NCI-H526 treated with DMSO at 0.1 percent for 48 hours (cell line): Measurements from ENCODE around the gene ZNF232.
"Not testable (repeated sequence)": the region's sequence is repeated elsewhere in the genome, so short reads cannot be mapped to it uniquely, and the experiment has no call there.

Source experiments
- DNase-seq: peaks from one replicate; lab custom pipeline; 2025; lab: John Stamatoyannopoulos, UW

Gene ZNF232

DNA sequence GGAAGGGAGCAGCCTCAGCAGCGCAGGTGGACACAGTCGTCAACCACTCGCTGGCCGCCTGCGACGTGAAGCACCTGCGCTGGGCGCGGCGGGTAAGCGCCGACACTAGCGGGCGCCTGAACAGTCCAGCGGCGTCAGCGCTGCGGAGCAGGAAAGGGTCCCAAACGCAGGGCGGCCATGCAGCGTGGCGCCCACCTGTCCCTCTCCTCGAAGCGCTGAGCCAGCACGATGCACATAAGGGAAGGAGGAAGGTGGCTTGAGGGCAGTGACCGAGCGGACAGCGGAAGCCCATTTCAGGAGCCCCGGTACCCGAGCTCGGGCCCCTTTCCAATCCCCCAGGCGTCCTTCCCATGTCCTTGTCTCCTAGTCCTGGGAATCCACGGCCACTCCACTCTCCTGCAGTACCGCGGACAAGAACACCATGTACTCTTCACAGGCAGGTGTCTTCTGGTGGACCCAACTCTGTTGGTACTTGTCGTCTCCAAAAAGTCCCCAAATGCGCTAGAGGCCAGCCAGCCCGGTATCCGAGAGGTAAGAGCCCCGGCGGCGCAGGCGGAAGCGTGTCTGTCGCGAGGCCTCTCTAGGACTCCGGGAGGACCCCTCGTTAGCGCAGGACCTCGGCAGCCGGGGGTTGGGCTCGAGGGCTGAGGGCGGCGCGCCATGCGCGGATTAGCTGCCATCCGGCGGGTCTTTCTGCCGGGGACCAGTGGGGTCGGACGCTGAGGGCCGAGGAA, 14.4 kb downstream of the ZNF232 start:
- DNase-seq: peak; percentile 63

DNA sequence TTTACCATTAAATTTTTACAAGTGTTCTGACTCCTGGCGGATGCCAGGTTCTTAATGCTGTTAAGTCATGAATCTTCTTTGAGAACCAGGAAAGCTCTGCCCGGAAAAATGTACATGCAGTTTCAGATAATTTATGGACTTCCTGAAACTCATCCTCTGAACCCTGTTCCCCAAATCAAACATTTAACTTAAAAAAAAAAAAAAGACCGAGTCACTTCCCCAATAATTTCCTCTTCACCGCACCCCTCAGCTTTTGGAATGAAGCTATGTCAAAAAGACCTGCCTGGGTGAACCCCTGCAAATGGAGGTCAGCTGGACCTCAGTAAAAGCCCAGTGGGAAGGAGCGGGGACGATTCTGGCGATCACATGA, 15.0 kb downstream of the ZNF232 start:
- DNase-seq: no peak

DNA sequence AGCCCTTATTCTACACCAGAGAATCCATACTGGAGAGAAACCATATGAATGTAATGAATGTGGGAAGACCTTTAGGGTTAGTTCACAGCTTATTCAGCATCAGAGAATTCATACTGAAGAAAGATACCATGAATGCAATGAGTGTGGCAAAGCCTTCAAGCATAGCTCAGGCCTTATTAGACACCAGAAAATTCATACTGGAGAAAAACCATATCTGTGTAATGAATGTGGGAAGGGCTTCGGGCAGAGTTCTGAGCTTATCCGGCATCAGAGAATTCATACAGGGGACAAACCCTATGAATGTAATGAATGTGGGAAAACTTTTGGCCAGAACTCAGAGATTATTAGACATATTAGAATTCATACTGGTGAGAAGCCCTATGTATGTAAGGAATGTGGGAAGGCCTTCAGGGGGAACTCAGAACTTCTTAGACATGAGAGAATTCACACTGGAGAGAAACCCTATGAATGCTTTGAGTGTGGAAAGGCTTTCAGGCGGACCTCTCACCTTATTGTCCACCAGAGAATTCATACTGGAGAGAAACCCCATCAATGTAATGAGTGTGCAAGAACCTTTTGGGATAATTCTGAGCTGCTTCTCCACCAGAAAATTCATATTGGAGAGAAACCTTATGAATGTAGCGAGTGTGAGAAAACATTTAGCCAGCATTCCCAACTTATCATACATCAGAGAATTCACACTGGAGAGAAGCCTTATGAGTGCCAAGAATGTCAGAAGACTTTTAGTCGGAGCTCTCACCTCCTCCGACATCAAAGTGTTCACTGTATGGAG, 19.3 kb downstream of the ZNF232 start:
- DNase-seq: no peak

DNA sequence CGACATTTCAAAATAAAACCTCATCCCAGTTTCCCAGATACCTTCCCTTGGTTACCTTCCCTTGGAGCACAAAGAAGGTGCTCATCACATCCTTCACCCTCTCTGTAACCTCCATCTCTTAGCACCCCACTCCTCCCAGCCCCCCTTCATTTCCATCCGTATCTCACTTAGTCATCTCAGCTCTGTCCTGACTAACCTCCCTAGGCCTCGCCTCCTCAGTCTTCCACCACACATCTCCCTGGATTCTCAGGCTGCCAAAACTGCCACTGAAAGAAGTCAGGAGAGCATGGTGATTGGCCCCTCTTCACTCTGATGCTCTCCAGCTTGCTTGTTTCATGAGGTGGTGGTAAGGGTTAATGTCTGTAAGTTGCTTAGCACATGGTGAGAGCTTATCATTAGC, 31.1 kb downstream of the ZNF232 start:
- no peak for DNase-seq

DNA sequence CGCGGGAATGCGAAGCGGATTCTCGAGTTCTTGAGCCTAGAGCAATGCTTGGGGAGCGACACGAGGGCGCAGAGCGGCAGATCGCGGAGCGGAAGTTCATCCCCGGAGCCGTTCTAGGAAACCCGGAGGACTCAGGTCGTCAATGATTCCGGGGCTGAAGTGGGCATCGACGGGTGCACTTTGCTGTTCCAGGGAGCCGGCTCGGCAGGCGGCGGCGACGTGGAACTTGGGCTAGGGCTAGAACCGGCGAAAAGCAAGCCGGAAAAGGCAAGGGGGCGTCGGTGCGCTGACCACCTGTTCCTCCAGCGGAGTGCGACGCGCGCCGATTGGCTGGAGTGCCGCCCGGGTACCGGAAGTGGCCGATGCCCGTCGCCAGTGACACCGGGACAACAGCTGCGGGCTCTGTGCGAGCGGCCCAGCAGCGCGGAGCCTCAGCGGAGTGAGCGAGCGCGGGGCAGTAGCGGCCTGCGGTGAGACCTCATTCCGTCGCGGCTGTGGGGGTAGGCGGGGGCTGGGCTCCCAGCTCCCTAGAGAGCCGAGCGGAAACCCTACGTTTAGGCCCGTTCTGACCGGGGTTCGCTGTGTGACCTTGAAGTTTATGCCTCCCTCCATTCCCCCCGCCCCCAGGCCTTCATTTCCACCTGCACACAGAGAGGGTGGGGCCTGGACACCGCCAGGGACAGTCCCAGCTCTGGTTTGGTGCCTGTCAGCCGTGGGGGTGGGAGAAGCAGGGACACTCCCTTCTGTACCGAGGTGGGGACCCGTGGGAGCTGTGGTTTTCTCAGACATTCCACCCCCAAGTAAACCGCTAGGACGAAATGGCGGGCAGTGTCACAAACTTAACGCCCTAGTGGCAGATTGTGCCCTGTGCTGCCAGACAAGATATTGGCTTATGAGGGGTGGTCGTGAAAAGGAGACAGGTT, 33.3 kb downstream of the ZNF232 start, which contains the start of gene ZFP3:
Gene ZFP3, plus strand, starts transcription at position 362 of the 923 bp plus-strand sequence. CDS start 13,038 bp downstream, outside the sequence.
- peak; percentile 37 for DNase-seq

DNA sequence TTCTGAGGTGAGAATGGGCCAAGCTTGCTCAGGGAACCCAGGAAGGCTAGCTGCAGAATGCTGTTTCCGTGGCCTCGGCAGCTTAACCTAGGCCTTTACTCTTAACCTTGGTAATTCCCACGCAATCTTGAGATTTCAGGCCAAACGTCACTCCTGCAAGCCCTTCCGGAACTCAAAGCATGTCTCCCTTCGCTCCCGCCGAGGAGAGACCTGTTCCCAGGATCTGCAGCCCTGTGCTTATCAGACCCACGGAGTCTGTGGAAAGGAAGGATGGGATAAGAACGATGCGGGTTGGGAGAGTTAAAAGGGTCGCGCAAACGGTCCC, 33.9 kb downstream of the ZNF232 start:
- no peak for DNase-seq

DNA sequence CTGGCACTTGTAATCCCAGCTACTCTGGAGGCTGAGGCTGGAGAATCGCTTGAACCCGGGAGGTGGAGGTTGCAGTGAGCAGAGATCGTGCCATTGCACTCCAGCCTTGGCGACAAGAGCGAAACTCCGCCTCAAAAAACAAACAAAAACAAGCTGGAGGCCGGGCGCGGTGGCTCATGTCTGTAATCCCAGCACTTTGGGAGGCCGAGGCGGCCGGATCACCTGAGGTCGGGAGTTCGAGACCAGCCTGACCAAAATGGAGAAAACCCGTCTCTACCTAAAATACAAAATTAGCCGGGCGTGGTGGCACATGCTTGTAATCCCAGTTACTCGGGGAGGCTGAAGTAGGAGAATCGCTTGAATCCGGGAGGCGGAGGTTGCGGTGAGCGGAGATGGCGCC, 34.4 kb downstream of the ZNF232 start:
- DNase-seq: not testable (repeated sequence)

DNA sequence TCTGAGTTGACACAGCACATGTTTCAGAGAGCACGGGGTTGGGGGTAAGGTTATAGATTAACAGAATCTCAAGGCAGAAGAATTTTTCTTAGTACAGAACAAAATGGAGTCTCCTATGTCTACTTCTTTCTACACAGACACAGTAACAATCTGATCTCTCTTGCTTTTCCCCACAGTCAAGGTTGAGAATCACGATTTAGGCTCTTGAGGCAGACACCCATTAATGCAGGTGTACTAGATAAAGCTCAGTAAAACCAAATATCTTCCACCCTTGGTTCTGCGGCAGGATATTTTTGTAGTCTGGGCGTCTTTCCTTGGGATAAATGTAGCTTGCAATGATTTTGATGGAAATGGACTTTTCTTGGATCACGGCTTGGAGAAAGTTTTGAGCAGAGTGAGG, 36.2 kb downstream of the ZNF232 start:
- not testable (repeated sequence) for DNase-seq

DNA sequence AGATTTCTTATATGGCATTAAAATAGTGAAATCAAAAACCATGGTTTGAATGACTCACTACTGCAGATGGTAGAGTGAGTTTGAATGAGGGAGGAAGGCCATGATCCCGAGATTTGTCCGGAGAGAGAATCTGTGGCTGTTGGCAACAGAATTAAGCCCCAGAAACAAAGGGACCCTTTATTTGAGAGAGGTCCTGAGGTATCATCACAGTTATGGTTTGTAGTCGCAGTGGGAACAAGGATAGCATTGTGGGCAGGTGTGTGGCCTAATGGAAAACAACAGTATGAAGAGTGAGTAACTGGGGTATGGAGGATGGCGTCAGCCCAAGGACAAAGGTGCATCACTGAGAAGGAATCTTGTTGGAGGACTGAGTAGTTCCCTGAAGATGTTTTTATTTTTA, 42.0 kb downstream of the ZNF232 start:
- DNase-seq: no peak

DNA sequence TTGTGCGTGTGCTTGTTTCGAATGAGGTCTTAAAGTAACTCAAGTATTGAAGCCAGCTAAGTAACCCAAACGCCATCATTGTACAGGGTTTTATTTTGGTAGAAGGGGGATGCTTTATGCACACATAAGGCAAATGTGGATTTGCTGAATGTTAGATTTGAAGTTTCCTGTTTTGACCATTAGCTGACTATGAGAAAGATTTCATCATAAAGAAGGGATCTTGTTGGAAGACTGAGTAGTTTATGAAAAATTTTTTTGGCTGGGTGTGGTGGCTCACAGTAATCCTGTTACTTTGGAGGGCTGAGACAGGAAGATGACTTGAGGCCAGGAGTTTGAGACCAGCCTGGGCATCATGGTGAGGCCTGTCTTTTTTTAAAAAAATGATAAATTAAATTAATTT, 43.4 kb downstream of the ZNF232 start:
- no peak for DNase-seq

DNA sequence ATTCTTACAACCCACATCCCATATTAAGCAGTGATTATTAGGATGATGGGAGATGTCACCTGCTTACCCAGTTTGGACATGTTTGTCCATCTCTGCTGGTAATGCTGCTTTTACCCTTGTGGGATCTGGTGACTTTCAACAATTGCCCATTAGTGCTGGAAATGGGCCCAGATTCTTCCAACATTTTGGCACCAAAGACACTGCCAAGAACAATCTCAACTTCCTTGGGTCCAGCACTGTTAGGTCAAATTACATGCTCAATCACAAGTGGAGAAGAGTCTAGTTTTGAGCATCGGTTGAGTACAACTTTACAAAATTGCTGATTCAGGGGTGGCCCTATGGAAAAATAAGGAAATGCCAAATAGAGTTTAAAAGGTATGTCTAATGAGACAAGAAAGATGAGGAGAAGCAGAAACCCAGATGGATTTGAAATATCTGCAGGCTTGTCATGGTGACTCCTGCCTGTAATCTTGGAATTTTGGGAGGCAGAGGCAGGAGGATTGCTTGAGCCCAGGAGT, 46.4 kb downstream of the ZNF232 start:
- no peak for DNase-seq
